Measurements from ENCODE around the gene MEMO1.
"Not testable (repeated sequence)": the region's sequence is repeated elsewhere in the genome, so short reads cannot be mapped to it uniquely, and the experiment has no call there.

MEMO1 gene

GRCh38 chr2:31997653-31998052 is 13.2 kb downstream of the MEMO1 start:
- peak; percentile 38 for DNase-seq

GRCh38 chr2:31996571-31997150 is 14.1 kb downstream of the MEMO1 start:
- no peak for DNase-seq

GRCh38 chr2:31992934-31993333 is 17.9 kb downstream of the MEMO1 start:
- no peak for DNase-seq

- DNase-seq = no peak
Observed at GRCh38 chr2:31992025-31992579, 18.7 kb downstream of the MEMO1 start.

- no peak for DNase-seq
Observed at GRCh38 chr2:31989946-31990345, 20.9 kb downstream of the MEMO1 start.

- no peak for DNase-seq
Observed at GRCh38 chr2:31987454-31988220, 23.2 kb downstream of the MEMO1 start.

- DNase-seq = no peak
Observed at GRCh38 chr2:31986906-31987305, 23.9 kb downstream of the MEMO1 start.

GRCh38 chr2:31983762-31984467 is 26.9 kb downstream of the MEMO1 start:
- no peak for DNase-seq

GRCh38 chr2:31980674-31981356 is 30.0 kb downstream of the MEMO1 start:
- peak; percentile 44 for DNase-seq

- no peak for DNase-seq
Observed at GRCh38 chr2:31979956-31980355, 30.9 kb downstream of the MEMO1 start.

GRCh38 chr2:31979018-31979417 is 31.8 kb downstream of the MEMO1 start:
- DNase-seq = no peak

GRCh38 chr2:31978436-31978835 is 32.4 kb downstream of the MEMO1 start:
- no peak for DNase-seq

- DNase-seq = no peak
Observed at GRCh38 chr2:31973665-31974064, 37.1 kb downstream of the MEMO1 start.

- DNase-seq = no peak
Observed at GRCh38 chr2:31972059-31972458, 38.7 kb downstream of the MEMO1 start.

GRCh38 chr2:31969178-31969577 is 41.6 kb downstream of the MEMO1 start:
- no peak for DNase-seq

GRCh38 chr2:31967790-31968189 is 43.0 kb downstream of the MEMO1 start:
- DNase-seq = no peak

- DNase-seq = not testable (repeated sequence)
Observed at GRCh38 chr2:31966402-31966801, 44.4 kb downstream of the MEMO1 start.

GRCh38 chr2:31965094-31965493 is 45.7 kb downstream of the MEMO1 start:
- no peak for DNase-seq

- no peak for DNase-seq
Observed at GRCh38 chr2:31962757-31963361, 47.9 kb downstream of the MEMO1 start.

- no peak for DNase-seq
Observed at GRCh38 chr2:31958140-31958717, 52.6 kb downstream of the MEMO1 start.

- peak; percentile 28 for DNase-seq
Observed at GRCh38 chr2:31957354-31958139, 53.3 kb downstream of the MEMO1 start.
